ENCODE data around the gene JHY. TPM values are rescaled to one million over a fixed set of nuclear protein-coding genes. Genes with fewer than 3 reads are reported as not detected.

JHY gene
- total and polyA plus RNA-seq, 4 donors = 0.13 to 0.25 (median 0.14) TPM

DNA sequence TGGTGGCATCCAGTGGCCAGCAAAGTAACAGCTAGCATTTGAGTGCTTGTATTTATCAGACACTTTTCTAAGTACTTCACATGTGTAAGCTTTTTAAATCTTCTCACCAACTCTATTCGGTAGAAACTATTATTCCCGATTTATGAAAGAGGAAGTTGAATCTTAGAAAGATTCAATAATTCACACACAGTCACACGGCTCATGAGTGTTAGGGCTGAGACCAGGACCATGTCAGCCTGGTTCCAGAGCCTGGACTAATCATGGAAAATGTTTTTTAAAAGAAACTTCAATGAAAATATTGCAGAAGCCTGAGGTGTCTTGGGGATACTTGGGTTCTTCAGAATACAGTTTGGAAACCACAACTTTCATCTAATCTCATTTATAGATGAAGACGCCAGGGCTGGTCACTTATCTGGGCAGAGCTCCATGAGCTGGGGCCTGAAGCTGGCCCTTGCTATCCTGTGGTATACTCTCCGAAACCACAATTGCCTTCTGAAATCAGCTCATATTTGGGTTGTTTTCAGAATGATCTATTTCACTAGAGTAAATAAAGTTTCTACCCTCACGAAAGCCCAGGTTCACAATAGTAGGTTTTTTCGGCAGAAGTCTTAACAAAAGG, 48.6 kb upstream of the JHY start:
- 79% methylated on average over 7 of the region's 7 CpGs for WGBS
- TF ChIP-seq, protein P1, sequence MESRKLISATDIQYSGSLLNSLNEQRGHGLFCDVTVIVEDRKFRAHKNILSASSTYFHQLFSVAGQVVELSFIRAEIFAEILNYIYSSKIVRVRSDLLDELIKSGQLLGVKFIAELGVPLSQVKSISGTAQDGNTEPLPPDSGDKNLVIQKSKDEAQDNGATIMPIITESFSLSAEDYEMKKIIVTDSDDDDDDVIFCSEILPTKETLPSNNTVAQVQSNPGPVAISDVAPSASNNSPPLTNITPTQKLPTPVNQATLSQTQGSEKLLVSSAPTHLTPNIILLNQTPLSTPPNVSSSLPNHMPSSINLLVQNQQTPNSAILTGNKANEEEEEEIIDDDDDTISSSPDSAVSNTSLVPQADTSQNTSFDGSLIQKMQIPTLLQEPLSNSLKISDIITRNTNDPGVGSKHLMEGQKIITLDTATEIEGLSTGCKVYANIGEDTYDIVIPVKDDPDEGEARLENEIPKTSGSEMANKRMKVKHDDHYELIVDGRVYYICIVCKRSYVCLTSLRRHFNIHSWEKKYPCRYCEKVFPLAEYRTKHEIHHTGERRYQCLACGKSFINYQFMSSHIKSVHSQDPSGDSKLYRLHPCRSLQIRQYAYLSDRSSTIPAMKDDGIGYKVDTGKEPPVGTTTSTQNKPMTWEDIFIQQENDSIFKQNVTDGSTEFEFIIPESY (IDR thresholded peaks at IDR 0.05) = no peak
- no peak for TF ChIP-seq HNF4G (IDR thresholded peaks at IDR 0.05)
- TF ChIP-seq, protein P2, sequence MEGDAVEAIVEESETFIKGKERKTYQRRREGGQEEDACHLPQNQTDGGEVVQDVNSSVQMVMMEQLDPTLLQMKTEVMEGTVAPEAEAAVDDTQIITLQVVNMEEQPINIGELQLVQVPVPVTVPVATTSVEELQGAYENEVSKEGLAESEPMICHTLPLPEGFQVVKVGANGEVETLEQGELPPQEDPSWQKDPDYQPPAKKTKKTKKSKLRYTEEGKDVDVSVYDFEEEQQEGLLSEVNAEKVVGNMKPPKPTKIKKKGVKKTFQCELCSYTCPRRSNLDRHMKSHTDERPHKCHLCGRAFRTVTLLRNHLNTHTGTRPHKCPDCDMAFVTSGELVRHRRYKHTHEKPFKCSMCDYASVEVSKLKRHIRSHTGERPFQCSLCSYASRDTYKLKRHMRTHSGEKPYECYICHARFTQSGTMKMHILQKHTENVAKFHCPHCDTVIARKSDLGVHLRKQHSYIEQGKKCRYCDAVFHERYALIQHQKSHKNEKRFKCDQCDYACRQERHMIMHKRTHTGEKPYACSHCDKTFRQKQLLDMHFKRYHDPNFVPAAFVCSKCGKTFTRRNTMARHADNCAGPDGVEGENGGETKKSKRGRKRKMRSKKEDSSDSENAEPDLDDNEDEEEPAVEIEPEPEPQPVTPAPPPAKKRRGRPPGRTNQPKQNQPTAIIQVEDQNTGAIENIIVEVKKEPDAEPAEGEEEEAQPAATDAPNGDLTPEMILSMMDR (IDR thresholded peaks at IDR 0.05; ENCODE audit: low read depth, low read length, missing input control) = no peak
- no peak overlapping the region for H3K27ac ChIP-seq (ENCODE audit: low read depth in 1 of 2, low read length in 2 of 2)
- H3K36me3 ChIP-seq (ENCODE audit: control insufficient read depth in 4 of 4, insufficient read depth in 3 of 4, low read depth in 1 of 4, low read length in 3 of 4) = no peaks in the 10 kb centered on the region
- no peaks in the 10 kb centered on the region for H3K9me3 ChIP-seq (ENCODE audit: control insufficient read depth in 4 of 4, low read length in 3 of 4)
- H3K9ac ChIP-seq (ENCODE audit: low read depth in 1 of 2, low read length in 2 of 2) = no peak overlapping the region
- H3K27me3 ChIP-seq (ENCODE audit: control insufficient read depth in 4 of 4, insufficient read depth in 4 of 4, low read length in 3 of 4) = peaks cover 0 to 4% (median under 1%) of the 10 kb centered on the region in 4 donors
- no peaks in the 10 kb centered on the region for H3K4me1 ChIP-seq (ENCODE audit: control insufficient read depth in 4 of 4, insufficient read depth in 4 of 4, low read length in 3 of 4)
- no peak overlapping the region for H3K4me3 ChIP-seq (ENCODE audit: low read depth in 1 of 3, low read length in 3 of 3)
- DNase-seq (ENCODE audit: low spot score) = no peak

DNA sequence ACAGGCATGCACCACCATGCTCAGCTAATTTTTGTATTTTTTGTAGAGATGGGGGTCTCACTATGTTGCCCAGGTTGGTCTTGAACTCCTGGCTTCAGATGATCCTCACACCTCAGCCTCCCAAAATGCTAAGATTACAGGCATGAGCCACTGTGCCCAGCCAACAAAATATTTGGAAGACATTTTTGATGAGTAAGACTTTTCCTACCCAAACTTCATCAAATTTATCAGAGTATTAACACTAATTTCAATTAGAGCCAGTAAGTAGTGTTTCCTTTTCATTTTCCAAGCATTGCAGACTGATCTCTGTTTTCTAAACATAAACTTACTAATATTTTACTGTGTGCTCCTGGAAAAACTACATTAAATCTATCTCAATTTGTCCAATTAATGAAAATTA, 45.6 kb upstream of the JHY start:
- peaks cover 0 to 4% (median under 1%) of the 10 kb centered on the region in 4 donors for H3K27me3 ChIP-seq (ENCODE audit: control insufficient read depth in 4 of 4, insufficient read depth in 4 of 4, low read length in 3 of 4)
- DNase-seq (ENCODE audit: low spot score) = no peak
- no peaks in the 10 kb centered on the region for H3K4me1 ChIP-seq (ENCODE audit: control insufficient read depth in 4 of 4, insufficient read depth in 4 of 4, low read length in 3 of 4)
- TF ChIP-seq HNF4G (IDR thresholded peaks at IDR 0.05) (no peak), SP1 (IDR thresholded peaks at IDR 0.05) (no peak), RAD21 (IDR thresholded peaks at IDR 0.05) (no peak), JUND (IDR thresholded peaks at IDR 0.05) (no peak), RXRA (IDR thresholded peaks at IDR 0.05) (no peak), FOXA2 (IDR thresholded peaks at IDR 0.05) (no peak), YY1 (IDR thresholded peaks at IDR 0.05) (no peak), EGR1 (IDR thresholded peaks at IDR 0.05; ENCODE audit: low read depth in 2 of 2) (no peak)
- TF ChIP-seq, protein P3, sequence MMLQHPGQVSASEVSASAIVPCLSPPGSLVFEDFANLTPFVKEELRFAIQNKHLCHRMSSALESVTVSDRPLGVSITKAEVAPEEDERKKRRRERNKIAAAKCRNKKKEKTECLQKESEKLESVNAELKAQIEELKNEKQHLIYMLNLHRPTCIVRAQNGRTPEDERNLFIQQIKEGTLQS (IDR thresholded peaks at IDR 0.05) = no peak
- TF ChIP-seq, protein P2 (IDR thresholded peaks at IDR 0.05; ENCODE audit: low read depth, low read length, missing input control) = no peak
- H3K27ac ChIP-seq (ENCODE audit: low read depth in 1 of 2, low read length in 2 of 2) = no peak overlapping the region
- H3K9ac ChIP-seq (ENCODE audit: low read depth in 1 of 2, low read length in 2 of 2) = no peak overlapping the region
- H3K9me3 ChIP-seq (ENCODE audit: control insufficient read depth in 4 of 4, low read length in 3 of 4) = no peaks in the 10 kb centered on the region
- no peaks in the 10 kb centered on the region for H3K36me3 ChIP-seq (ENCODE audit: control insufficient read depth in 4 of 4, insufficient read depth in 3 of 4, low read depth in 1 of 4, low read length in 3 of 4)
- no peak overlapping the region for H3K4me3 ChIP-seq (ENCODE audit: low read depth in 1 of 3, low read length in 3 of 3)
